Natural killer cell (primary cell): ENCODE data around the gene CCDC102A. TPM values are rescaled to one million over a fixed set of nuclear protein-coding genes. Genes with fewer than 3 reads are reported as not detected.

Experiments
- ATAC-seq, 3 donors: fragments of 150-1000 bp in 2 of 3; fragments of 200-7000 bp in 1 of 3; cut with Tn5 transposase; 1 replicate in 1 of 3; 2 replicates in 2 of 3; pipeline ENCODE4 v1.10.0; 2021; ENCODE audit warnings: mild to moderate bottlenecking in 2 of 3, moderate library complexity in 2 of 3
- DNase-seq, 2 donors: peaks; one replicate each; pipeline versions ENCODE4 v3.0.0 to v3.0.0-alpha.2; 2013 to 2021; ENCODE audit warnings: mixed read lengths in 1 of 2
- H3K27ac ChIP-seq: one replicate; pipeline ENCODE4 v1.5.1; 2013; ENCODE audit warnings: mild to moderate bottlenecking, low read length
- H3K27me3 ChIP-seq: one replicate; pipeline ENCODE4 v1.6.1; 2013; ENCODE audit warnings: low read length; ENCODE audit not compliant: control insufficient read depth, insufficient read depth
- H3K36me3 ChIP-seq: one replicate; pipeline ENCODE4 v1.6.1; 2013; ENCODE audit warnings: low read length; ENCODE audit not compliant: control insufficient read depth, insufficient read depth
- H3K4me1 ChIP-seq: one replicate; pipeline ENCODE4 v1.6.1; 2013; ENCODE audit warnings: low read length; ENCODE audit not compliant: control insufficient read depth, insufficient read depth
- H3K4me3 ChIP-seq: one replicate; pipeline ENCODE4 v1.5.1; 2013; ENCODE audit warnings: low read length
- H3K9me3 ChIP-seq: one replicate; pipeline ENCODE4 v1.6.1; 2013; ENCODE audit warnings: low read length; ENCODE audit not compliant: control insufficient read depth, insufficient read depth
- H3K27ac Mint-ChIP-seq, 2 donors: one replicate each; pipeline ENCODE4 v1.8.0; 2022; ENCODE audit warnings: mild to moderate bottlenecking in 2 of 2, mixed read lengths in 2 of 2, moderate library complexity in 1 of 2
- H3K27me3 Mint-ChIP-seq, 2 donors: one replicate each; pipeline ENCODE4 v1.8.0; 2022; ENCODE audit warnings: low read depth in 2 of 2, mixed read lengths in 2 of 2
- H3K36me3 Mint-ChIP-seq: one replicate; pipeline ENCODE4 v1.8.0; 2022; ENCODE audit warnings: mixed read lengths
- H3K4me1 Mint-ChIP-seq, 2 donors: one replicate each; pipeline ENCODE4 v1.8.0; 2022; ENCODE audit warnings: mixed read lengths in 2 of 2
- H3K4me3 Mint-ChIP-seq: one replicate; pipeline ENCODE4 v1.8.0; 2022; ENCODE audit warnings: mild to moderate bottlenecking, moderate library complexity, mixed read lengths
- H3K9me3 Mint-ChIP-seq, 2 donors: one replicate each; pipeline ENCODE4 v1.8.0; 2022; ENCODE audit warnings: mixed read lengths in 2 of 2
- WGBS: methylation state at CpG from one replicate; pipeline ENCODE4 v1.1.7; 2013; ENCODE audit warnings: missing lambda C conversion rate; ENCODE audit not compliant: insufficient coverage; 5-methylcytosine and 5-hydroxymethylcytosine counted together
- intact Hi-C: fragments of 100-400 bp; cut with micrococcal nuclease; formaldehyde crosslinking; loops from one replicate; pipeline ENCODE4 v1.14.2; 2022
- total RNA-seq, 4 donors: library from RNA; stranded (reverse); fragments of 120-200 nt in 1 of 4; gene quantifications; one replicate each; pipeline versions ENCODE4 v1.2.3 to v1.2.4, GENCODE V29; 2013 to 2022
- TF ChIP-seq, protein P1 (sequence below): fragments of 200-600 bp; IDR thresholded peaks from one replicate; pipeline ENCODE4 v1.8.0; 2022; ENCODE audit warnings: antibody characterized with exemption

Gene CCDC102A
- total RNA-seq, 3 donors from 2014 or later (not counting 1 experiment from before 2014, with no cell fraction given): 15.5 to 24.4 (median 17.1) TPM

DNA sequence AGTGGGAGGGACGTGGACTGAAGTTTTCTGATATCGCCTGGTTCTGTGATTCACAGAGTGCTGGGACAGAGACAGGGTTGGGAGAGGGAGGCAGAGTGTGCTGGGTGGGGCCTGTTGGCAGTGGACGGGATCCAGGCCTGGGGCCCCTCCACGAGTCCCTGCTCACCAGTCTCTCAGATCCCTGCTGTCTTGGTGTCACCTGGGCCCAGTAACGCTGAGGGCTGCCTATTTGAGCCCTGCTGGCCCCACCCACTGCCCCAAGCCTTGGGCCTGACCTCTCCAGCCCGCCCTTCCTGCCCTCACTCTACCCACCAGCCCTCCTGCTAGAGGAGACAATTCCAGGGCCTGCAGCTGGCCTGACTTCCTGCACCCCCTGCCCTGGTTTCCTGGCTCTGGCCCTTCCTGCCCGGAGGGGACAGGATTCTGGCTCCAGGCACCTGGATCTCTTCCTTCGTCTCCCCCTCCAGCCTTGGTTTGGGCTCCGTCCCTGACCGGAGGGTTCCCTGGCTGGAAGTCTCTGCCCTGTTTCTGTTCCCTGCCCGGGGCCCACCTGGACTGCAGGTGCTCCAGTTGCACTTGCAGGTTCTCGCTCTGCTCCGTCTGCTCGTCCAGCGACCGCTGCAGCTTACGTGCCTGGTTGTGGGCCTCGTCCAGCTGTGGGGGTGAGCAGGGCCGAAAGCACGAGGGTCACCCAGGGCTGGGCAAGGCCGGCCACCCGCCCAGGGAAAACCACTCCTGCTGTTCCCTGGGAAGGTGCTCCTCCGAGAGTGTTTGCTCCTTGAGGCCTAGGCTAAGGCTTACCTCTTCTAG is 21.4 kb downstream of the CCDC102A start:
- no peaks in the 10 kb centered on the region for H3K27me3 Mint-ChIP-seq
- no peaks in the 10 kb centered on the region for H3K36me3 Mint-ChIP-seq
- H3K9me3 Mint-ChIP-seq: no peaks in the 10 kb centered on the region
- intact Hi-C loops: loop anchor here (5.0 kb wide), 1 partner anchor 38 kb away; no protein-coding TSS in a partner anchor
- H3K27me3 ChIP-seq: no peaks in the 10 kb centered on the region
- no peak overlapping the region for H3K4me3 Mint-ChIP-seq
- H3K27ac Mint-ChIP-seq: peak overlapping the region in 1 of 2 donors; percentile 2
- TF ChIP-seq, protein P1, sequence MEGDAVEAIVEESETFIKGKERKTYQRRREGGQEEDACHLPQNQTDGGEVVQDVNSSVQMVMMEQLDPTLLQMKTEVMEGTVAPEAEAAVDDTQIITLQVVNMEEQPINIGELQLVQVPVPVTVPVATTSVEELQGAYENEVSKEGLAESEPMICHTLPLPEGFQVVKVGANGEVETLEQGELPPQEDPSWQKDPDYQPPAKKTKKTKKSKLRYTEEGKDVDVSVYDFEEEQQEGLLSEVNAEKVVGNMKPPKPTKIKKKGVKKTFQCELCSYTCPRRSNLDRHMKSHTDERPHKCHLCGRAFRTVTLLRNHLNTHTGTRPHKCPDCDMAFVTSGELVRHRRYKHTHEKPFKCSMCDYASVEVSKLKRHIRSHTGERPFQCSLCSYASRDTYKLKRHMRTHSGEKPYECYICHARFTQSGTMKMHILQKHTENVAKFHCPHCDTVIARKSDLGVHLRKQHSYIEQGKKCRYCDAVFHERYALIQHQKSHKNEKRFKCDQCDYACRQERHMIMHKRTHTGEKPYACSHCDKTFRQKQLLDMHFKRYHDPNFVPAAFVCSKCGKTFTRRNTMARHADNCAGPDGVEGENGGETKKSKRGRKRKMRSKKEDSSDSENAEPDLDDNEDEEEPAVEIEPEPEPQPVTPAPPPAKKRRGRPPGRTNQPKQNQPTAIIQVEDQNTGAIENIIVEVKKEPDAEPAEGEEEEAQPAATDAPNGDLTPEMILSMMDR: no peak
- WGBS: 96% methylated on average over 23 of the region's 23 CpGs
- H3K27ac ChIP-seq: no peak overlapping the region
- H3K4me1 Mint-ChIP-seq: peaks cover 2 to 8% of the 10 kb centered on the region in 2 donors
- H3K36me3 ChIP-seq: peaks cover 55% of the 10 kb centered on the region
- H3K9me3 ChIP-seq: no peaks in the 10 kb centered on the region
- DNase-seq: no peak
- peaks cover 5% of the 10 kb centered on the region for H3K4me1 ChIP-seq
- ATAC-seq: no peak
- H3K4me3 ChIP-seq: no peak overlapping the region

DNA sequence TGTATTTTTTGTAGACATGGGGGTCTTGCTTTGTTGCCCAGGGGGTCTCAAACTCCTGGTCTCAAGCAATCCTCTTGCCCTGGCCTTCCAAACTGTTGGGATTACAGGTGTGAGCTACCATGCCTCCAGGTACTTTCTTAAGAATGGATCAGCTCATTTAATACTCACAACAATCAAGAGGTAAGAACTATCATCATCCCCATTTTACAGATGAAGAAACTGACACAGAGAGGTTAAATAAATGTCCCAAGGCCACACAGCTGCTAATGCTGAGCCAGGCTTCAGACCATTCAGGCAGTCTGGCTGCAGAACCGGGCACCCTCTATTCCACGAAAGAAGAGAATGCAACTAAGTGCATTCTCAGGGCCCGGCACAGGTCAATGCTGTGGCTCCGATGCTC is 22.0 kb downstream of the CCDC102A start:
- Histone ChIP-seq H3K4me1 (no peaks in the 10 kb centered on the region), H3K9me3 (no peaks in the 10 kb centered on the region), H3K36me3 (peaks cover 55% of the 10 kb centered on the region), H3K27ac (no peak overlapping the region), H3K27me3 (no peaks in the 10 kb centered on the region), H3K4me3 (no peak overlapping the region)
- H3K9me3 Mint-ChIP-seq: no peaks in the 10 kb centered on the region
- peaks cover 0 to 6% of the 10 kb centered on the region in 2 donors for H3K4me1 Mint-ChIP-seq
- no peaks in the 10 kb centered on the region for H3K36me3 Mint-ChIP-seq
- H3K27ac Mint-ChIP-seq: no peak overlapping the region
- TF ChIP-seq, protein P1: no peak
- H3K4me3 Mint-ChIP-seq: no peak overlapping the region
- ATAC-seq (no peak), DNase-seq (no peak)
- 98% methylated on average over 4 of the region's 4 CpGs for WGBS
- intact Hi-C loops: no loop called here
- no peaks in the 10 kb centered on the region for H3K27me3 Mint-ChIP-seq

DNA sequence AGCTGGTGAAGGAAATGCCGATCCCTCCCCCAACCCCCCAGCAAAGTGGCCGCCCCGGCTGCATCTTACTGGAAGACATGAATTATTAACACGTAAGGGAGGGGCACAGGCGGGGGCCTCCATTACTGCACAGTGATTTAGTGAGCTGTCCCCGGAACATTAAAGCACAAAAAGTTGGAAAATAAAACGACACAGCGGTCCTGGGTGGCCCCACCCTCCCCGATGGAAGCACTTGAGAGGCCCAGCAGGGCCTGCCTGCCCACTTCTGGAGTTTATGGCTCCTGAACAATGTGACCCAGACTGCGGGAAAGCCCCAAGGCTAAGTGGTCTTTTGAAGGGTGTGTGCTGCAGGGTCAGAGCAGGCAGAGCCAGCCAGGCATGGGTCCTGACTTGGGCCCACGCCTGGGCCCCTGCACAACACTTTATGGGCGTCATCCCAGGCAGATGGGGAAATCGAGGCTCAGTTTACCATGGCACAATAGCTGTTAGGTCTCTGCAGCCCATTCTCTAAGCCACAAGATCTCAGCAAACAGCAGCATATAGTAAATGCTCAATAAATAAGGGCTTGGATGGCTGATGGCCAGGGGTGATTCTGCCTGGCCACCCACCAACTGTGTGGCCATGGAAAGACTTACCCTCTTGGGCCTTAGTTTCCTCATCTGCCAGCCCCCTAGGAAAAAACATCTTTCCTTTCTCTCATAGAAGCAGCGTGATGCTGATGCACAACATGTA is 22.8 kb downstream of the CCDC102A start:
- ATAC-seq (no peak), DNase-seq (no peak)
- Mint-ChIP-seq H3K4me1 (peaks cover 0 to 6% of the 10 kb centered on the region in 2 donors), H3K4me3 (no peak overlapping the region), H3K36me3 (no peaks in the 10 kb centered on the region), H3K27me3 (no peaks in the 10 kb centered on the region), H3K9me3 (no peaks in the 10 kb centered on the region), H3K27ac (no peak overlapping the region)
- H3K9me3 ChIP-seq: no peaks in the 10 kb centered on the region
- H3K4me1 ChIP-seq: no peaks in the 10 kb centered on the region
- intact Hi-C loops: no loop called here
- H3K27me3 ChIP-seq: no peaks in the 10 kb centered on the region
- TF ChIP-seq, protein P1: no peak
- 95% methylated on average over 14 of the region's 14 CpGs for WGBS
- peaks cover 52% of the 10 kb centered on the region for H3K36me3 ChIP-seq
- H3K4me3 ChIP-seq: no peak overlapping the region
- H3K27ac ChIP-seq: no peak overlapping the region
